Activated CD4-positive, alpha-beta T cell treated with anti-CD3 and anti-CD28 coated beads, Interleukin-2, amount 10 ng/mL, durations not matched to agents 7 days and 5 days (primary cell): ENCODE results near the gene FAM200B. TPM values are rescaled to one million over a fixed set of nuclear protein-coding genes. Genes with fewer than 3 reads are reported as not detected.
A peak's percentile ranks its signal among the peaks of the same experiment; 100 is the strongest.

Experiments used
- CTCF ChIA-PET: fragments of 350-600 bp; sonication (Branson Sonifier 250); formaldehyde crosslinking; loops from one replicate; lab custom pipeline; 2021; ENCODE audit warnings: antibody characterized with exemption; lab: Charles Lee
- POLR2A ChIA-PET: fragments of 350-600 bp; sonication (Branson Sonifier 250); formaldehyde crosslinking; loops from one replicate; lab custom pipeline; 2021; ENCODE audit warnings: antibody characterized with exemption; lab: Charles Lee
- DNase-seq: peaks from one replicate; pipeline ENCODE4 v3.0.0-alpha.2; 2020
- H3K27ac Mint-ChIP-seq: one replicate; pipeline ENCODE4 v1.8.0; 2021; ENCODE audit warnings: mild to moderate bottlenecking, moderate library complexity, mixed read lengths
- H3K27me3 Mint-ChIP-seq: one replicate; pipeline ENCODE4 v1.8.0; 2021; ENCODE audit warnings: mixed read lengths
- H3K36me3 Mint-ChIP-seq: one replicate; pipeline ENCODE4 v1.8.0; 2021; ENCODE audit warnings: low read depth, mixed read lengths
- H3K4me1 Mint-ChIP-seq: one replicate; pipeline ENCODE4 v1.8.0; 2021; ENCODE audit warnings: mixed read lengths
- H3K4me3 Mint-ChIP-seq: one replicate; pipeline ENCODE4 v1.8.0; 2021; ENCODE audit warnings: mild to moderate bottlenecking, moderate library complexity, mixed read lengths
- H3K9me3 Mint-ChIP-seq: one replicate; pipeline ENCODE4 v1.8.0; 2021; ENCODE audit warnings: mixed read lengths
- total RNA-seq, 2 experiments: library from RNA; stranded (reverse); gene quantifications; one replicate each; pipeline ENCODE4 v1.2.3, GENCODE V29; 2021

FAM200B gene
- total RNA-seq, 2 experiments from 2014 or later: 15.9 to 24.3 TPM

GRCh38 chr4:15690020-15690809 lies 8.6 kb downstream of the FAM200B start:
- peaks cover 2% of the 10 kb centered on the region for H3K9me3 Mint-ChIP-seq
- H3K27ac Mint-ChIP-seq: no peak overlapping the region
- ChIA-PET POLR2A (no interaction called here), CTCF (no interaction called here)
- H3K4me1 Mint-ChIP-seq: no peaks in the 10 kb centered on the region
- DNase-seq: no peak
- H3K4me3 Mint-ChIP-seq: no peak overlapping the region
- H3K36me3 Mint-ChIP-seq: peaks cover 24% of the 10 kb centered on the region
- H3K27me3 Mint-ChIP-seq: no peaks in the 10 kb centered on the region

GRCh38 chr4:15691346-15692135 lies 9.9 kb downstream of the FAM200B start:
- ChIA-PET POLR2A (no interaction called here), CTCF (interaction anchor here (0.5 kb wide), 1 partner anchor 1869 kb away, joined by 3 read pairs; no protein-coding TSS in a partner anchor)
- Mint-ChIP-seq H3K27ac (no peak overlapping the region), H3K4me3 (no peak overlapping the region), H3K27me3 (no peaks in the 10 kb centered on the region), H3K36me3 (peaks cover 14% of the 10 kb centered on the region), H3K4me1 (no peaks in the 10 kb centered on the region), H3K9me3 (no peaks in the 10 kb centered on the region)
- no peak for DNase-seq

GRCh38 chr4:15692602-15693001 lies 11.0 kb downstream of the FAM200B start:
- no peak overlapping the region for H3K4me3 Mint-ChIP-seq
- no peak for DNase-seq
- H3K27me3 Mint-ChIP-seq: peaks cover 6% of the 10 kb centered on the region
- H3K36me3 Mint-ChIP-seq: peaks cover 5% of the 10 kb centered on the region
- H3K9me3 Mint-ChIP-seq: no peaks in the 10 kb centered on the region
- peaks cover 7% of the 10 kb centered on the region for H3K4me1 Mint-ChIP-seq
- no peak overlapping the region for H3K27ac Mint-ChIP-seq
- ChIA-PET CTCF (no interaction called here), POLR2A (no interaction called here)

- no peak overlapping the region for H3K4me3 Mint-ChIP-seq
- H3K27me3 Mint-ChIP-seq: peaks cover 9% of the 10 kb centered on the region
- H3K4me1 Mint-ChIP-seq: peaks cover 7% of the 10 kb centered on the region
- H3K36me3 Mint-ChIP-seq: no peaks in the 10 kb centered on the region
- no peak for DNase-seq
- CTCF ChIA-PET: interaction anchor here (0.6 to 0.7 kb wide), 2 partner anchors 77 to 209 kb away, joined by 3 to 4 read pairs; no protein-coding TSS in a partner anchor
- POLR2A ChIA-PET: interaction anchor here (0.7 kb wide), 1 partner anchor 57 kb away, joined by 3 read pairs; no protein-coding TSS in a partner anchor
- no peaks in the 10 kb centered on the region for H3K9me3 Mint-ChIP-seq
- H3K27ac Mint-ChIP-seq: no peak overlapping the region
Measured at GRCh38 chr4:15694431-15694830, 12.8 kb downstream of the FAM200B start.

- H3K4me3 Mint-ChIP-seq: no peak overlapping the region
- ChIA-PET CTCF (interaction anchor here (0.6 to 0.7 kb wide), 3 partner anchors 78 to 1889 kb away, joined by 3 to 4 read pairs (median 3); no protein-coding TSS in a partner anchor), POLR2A (no interaction called here)
- no peak overlapping the region for H3K27ac Mint-ChIP-seq
- no peak for DNase-seq
- H3K27me3 Mint-ChIP-seq: peaks cover 14% of the 10 kb centered on the region
- no peaks in the 10 kb centered on the region for H3K36me3 Mint-ChIP-seq
- peaks cover 7% of the 10 kb centered on the region for H3K4me1 Mint-ChIP-seq
- H3K9me3 Mint-ChIP-seq: no peaks in the 10 kb centered on the region
Measured at GRCh38 chr4:15695240-15695699, 13.6 kb downstream of the FAM200B start.

- no peak for DNase-seq
- H3K4me3 Mint-ChIP-seq: no peak overlapping the region
- H3K27me3 Mint-ChIP-seq: peaks cover 18% of the 10 kb centered on the region
- no peaks in the 10 kb centered on the region for H3K36me3 Mint-ChIP-seq
- CTCF ChIA-PET: interaction anchor here (0.7 kb wide), 1 partner anchor 1888 kb away, joined by 3 read pairs; no protein-coding TSS in a partner anchor
- no peaks in the 10 kb centered on the region for H3K9me3 Mint-ChIP-seq
- POLR2A ChIA-PET: no interaction called here
- peaks cover 7% of the 10 kb centered on the region for H3K4me1 Mint-ChIP-seq
- no peak overlapping the region for H3K27ac Mint-ChIP-seq
Measured at GRCh38 chr4:15695729-15696128, 14.1 kb downstream of the FAM200B start.

GRCh38 chr4:15696866-15697265 lies 15.2 kb downstream of the FAM200B start:
- H3K27ac Mint-ChIP-seq: no peak overlapping the region
- ChIA-PET CTCF (interaction anchor here (1.1 kb wide), 1 partner anchor 13 kb away, joined by 3 read pairs; no protein-coding TSS in a partner anchor), POLR2A (no interaction called here)
- H3K4me1 Mint-ChIP-seq: peaks cover 7% of the 10 kb centered on the region
- no peak overlapping the region for H3K4me3 Mint-ChIP-seq
- no peaks in the 10 kb centered on the region for H3K36me3 Mint-ChIP-seq
- H3K9me3 Mint-ChIP-seq: no peaks in the 10 kb centered on the region
- peaks cover 21% of the 10 kb centered on the region for H3K27me3 Mint-ChIP-seq
- no peak for DNase-seq

GRCh38 chr4:15702941-15703403 lies 21.3 kb downstream of the FAM200B start, which contains the start of gene BST1:
Gene BST1, plus strand, starts transcription at chr4:15703065. Its CDS starts 80 bp downstream, at chr4:15703145.
- Mint-ChIP-seq H3K9me3 (no peaks in the 10 kb centered on the region), H3K27me3 (peaks cover 23% of the 10 kb centered on the region), H3K4me3 (peak within 1 kb of the TSS; percentile 81), H3K4me1 (peaks cover 16% of the 10 kb centered on the region), H3K36me3 (no peaks in the 10 kb centered on the region), H3K27ac (peak within 1 kb of the TSS; percentile 15)
- ChIA-PET CTCF (interaction anchor here (0.6 to 1.0 kb wide), 2 partner anchors 8 to 22 kb away, joined by 3 to 6 read pairs; no protein-coding TSS in a partner anchor), POLR2A (no interaction called here)
- DNase-seq: peak; percentile 58

- Mint-ChIP-seq H3K4me3 (peak overlapping the region; percentile 81), H3K27ac (peak overlapping the region; percentile 15), H3K9me3 (no peaks in the 10 kb centered on the region), H3K27me3 (peaks cover 23% of the 10 kb centered on the region), H3K36me3 (no peaks in the 10 kb centered on the region), H3K4me1 (peaks cover 16% of the 10 kb centered on the region)
- ChIA-PET POLR2A (no interaction called here), CTCF (no interaction called here)
- no peak for DNase-seq
Measured at GRCh38 chr4:15703439-15703838, 21.8 kb downstream of the FAM200B start.

GRCh38 chr4:15704129-15704528 lies 22.5 kb downstream of the FAM200B start:
- peaks cover 16% of the 10 kb centered on the region for H3K4me1 Mint-ChIP-seq
- H3K27me3 Mint-ChIP-seq: peaks cover 22% of the 10 kb centered on the region
- DNase-seq: no peak
- H3K36me3 Mint-ChIP-seq: no peaks in the 10 kb centered on the region
- H3K4me3 Mint-ChIP-seq: no peak overlapping the region
- no peaks in the 10 kb centered on the region for H3K9me3 Mint-ChIP-seq
- no peak overlapping the region for H3K27ac Mint-ChIP-seq
- POLR2A ChIA-PET: no interaction called here
- CTCF ChIA-PET: no interaction called here

- no peak overlapping the region for H3K27ac Mint-ChIP-seq
- no peak overlapping the region for H3K4me3 Mint-ChIP-seq
- no peaks in the 10 kb centered on the region for H3K9me3 Mint-ChIP-seq
- CTCF ChIA-PET: no interaction called here
- no peak for DNase-seq
- H3K27me3 Mint-ChIP-seq: peaks cover 8% of the 10 kb centered on the region
- H3K36me3 Mint-ChIP-seq: no peaks in the 10 kb centered on the region
- POLR2A ChIA-PET: interaction anchor here (0.6 kb wide), 1 partner anchor 223 kb away, joined by 3 read pairs; no protein-coding TSS in a partner anchor
- peaks cover 16% of the 10 kb centered on the region for H3K4me1 Mint-ChIP-seq
Measured at GRCh38 chr4:15706646-15707362, 25.2 kb downstream of the FAM200B start.

- Mint-ChIP-seq H3K4me1 (peaks cover 12% of the 10 kb centered on the region), H3K27ac (no peak overlapping the region), H3K9me3 (no peaks in the 10 kb centered on the region), H3K4me3 (no peak overlapping the region), H3K27me3 (peaks cover 8% of the 10 kb centered on the region), H3K36me3 (no peaks in the 10 kb centered on the region)
- no peak for DNase-seq
- POLR2A ChIA-PET: no interaction called here
- CTCF ChIA-PET: no interaction called here
Measured at GRCh38 chr4:15707363-15707715, 25.7 kb downstream of the FAM200B start.
